GM18951 (cell line): ENCODE measurements around the gene PPP1R7.

Experiments used
- POLR2A ChIP-seq: IDR thresholded peaks from 4 replicates; pipeline ENCODE4 v1.6.1; 2011; ENCODE audit warnings: mild to moderate bottlenecking; ENCODE audit not compliant: insufficient read length, insufficient read depth; ENCODE audit errors: extremely low read depth
- in situ Hi-C: fragments of 300-500 bp; cut with MboI; formaldehyde crosslinking; loops from one replicate; pipeline ENCODE4 v1.12.0; 2022; ENCODE audit warnings: low sequenced_read_pairs, mixed read lengths, inconsistent platforms; ENCODE audit not compliant: unreplicated experiment

The PPP1R7 gene

DNA sequence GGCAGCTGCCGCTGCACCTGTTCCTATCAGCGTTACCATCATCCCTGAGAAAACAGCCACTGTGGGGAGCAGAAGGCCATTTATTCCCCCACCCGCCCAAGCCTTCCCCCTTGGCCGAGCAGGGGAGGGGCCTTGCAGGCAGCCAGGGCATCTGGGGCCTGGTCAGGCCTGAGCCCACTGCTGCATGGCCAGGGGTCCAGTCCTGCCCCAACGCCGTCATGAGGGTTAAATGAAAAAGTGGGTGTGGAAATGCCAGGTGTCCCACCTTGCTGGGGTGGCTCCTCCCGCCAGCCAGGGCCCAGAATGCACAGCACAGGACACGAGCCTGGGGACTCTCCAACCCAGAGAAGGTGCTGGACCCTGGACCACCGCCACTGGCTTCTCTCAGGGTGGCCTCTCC is 52.4 kb downstream of the PPP1R7 start:
- no peak for TF ChIP-seq POLR2A
- in situ Hi-C loops: no loop called here

DNA sequence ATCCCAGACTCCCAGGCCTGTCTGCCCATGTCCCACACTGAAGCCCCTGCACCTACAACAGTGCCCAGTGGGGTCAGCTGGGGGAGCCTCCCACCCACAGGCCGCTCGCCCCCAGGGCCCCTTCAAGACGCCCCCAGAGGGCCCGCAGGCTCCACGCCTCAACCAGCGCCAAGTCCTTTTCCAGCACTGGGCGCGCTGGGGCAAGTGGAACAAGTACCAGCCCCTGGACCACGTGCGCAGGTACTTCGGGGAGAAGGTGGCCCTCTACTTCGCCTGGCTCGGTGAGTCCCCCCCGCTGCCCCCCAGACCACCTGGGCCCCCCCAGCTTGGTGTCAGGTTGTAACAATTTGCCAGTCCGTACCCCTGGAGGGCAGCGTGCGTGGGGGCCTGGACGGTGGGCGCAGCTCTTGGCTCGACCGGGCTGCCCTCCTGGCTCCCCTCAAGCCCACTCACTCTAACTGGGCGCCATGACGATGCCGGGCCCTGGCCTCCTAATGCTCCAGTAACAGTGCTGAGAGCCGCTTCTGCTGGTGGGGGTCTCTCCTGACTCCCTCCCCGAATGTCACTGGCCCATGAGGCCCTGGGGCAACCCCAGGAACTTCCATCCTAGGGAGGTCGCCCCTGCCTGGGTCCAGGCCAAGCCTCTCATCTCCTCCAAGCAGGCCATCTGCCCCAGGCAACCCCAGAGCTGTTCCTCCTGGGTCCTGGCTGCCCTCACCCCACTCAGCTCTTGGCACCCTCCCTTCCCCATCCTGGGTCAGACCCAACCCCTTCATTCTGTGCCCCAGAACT is 53.1 kb downstream of the PPP1R7 start:
- in situ Hi-C loops: no loop called here
- TF ChIP-seq POLR2A: no peak

DNA sequence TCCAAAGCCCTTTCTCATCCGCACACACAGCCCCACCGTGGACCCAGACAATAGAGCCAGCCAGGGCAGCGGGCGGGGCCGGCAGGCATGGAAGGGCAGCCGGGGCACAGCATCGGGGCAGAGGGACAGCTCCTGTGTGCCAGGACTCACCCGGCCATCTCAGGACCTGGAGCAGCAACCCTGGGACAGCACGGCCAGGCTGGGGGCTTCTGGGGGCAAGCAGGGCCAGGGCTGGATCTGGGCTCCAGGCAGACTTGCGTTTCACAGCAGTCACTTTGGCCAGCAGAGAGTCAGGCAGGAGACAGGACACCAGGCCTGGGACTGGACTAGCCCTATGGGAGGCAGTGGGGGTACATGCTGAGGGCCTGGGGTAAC is 53.7 kb downstream of the PPP1R7 start:
- TF ChIP-seq POLR2A: no peak
- in situ Hi-C loops: no loop called here

DNA sequence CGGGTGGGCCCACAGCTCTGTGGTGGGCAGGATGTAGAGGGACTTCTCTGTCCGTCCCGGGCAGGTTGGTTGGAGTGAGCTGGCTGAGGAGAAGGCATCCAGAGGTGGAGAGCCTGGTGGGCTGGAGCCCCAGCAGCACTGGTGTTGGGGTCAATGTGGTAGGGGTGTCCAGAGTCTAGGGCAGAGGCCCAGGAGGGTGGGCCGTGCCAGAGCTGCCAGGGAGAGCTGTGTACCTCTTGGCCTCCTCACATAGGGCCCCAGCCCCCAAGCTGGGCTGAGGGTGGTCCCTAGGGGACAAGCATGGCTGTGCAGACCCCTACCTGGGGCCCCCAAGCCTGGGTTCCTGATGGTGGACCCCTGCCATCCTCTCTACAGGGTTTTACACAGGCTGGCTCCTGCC is 54.2 kb downstream of the PPP1R7 start:
- in situ Hi-C loops: no loop called here
- TF ChIP-seq POLR2A: no peak

DNA sequence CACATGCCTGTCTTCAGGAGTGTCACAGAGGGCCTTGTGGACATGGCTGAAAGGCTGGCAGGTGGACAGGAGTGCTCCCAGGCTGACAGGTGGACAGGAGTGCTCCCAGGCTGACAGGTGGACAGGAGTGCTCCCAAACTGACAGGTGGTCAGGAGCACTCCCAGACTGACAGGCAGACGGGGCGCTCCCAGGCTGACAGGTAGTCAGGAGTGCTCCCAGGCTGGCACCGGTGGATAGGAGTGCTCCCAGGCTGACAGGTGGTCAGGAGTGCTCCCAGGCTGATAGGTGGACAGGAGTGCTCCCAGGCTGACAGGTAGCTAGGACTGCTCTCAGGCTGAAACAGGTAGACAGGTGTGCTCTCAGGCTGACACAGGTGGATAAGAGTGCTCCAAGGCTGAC is 54.8 kb downstream of the PPP1R7 start:
- in situ Hi-C loops: no loop called here

DNA sequence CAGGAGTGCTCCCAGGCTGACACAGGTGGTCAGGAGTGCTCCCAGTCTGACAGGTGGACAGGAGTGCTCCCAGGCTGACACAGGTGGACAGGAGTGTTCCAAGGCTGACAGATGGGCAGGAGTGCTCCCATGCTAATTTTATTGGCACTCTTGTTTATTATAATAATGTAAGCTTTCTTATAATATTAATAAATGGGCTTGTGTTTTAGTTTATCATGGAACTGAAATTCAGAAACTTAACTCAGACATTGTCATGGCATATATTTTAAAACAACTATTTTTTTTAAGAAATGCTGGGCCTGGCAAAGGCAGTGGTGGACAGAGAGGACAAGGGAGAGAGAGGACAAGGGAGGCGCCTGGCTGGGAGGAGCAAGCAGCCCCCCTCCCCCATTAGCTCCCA is 56.9 kb downstream of the PPP1R7 start:
- TF ChIP-seq POLR2A: no peak
- in situ Hi-C loops: no loop called here

More for the DNA sequence above, 54.8 kb downstream of the PPP1R7 start:
- TF ChIP-seq POLR2A: no peak

DNA sequence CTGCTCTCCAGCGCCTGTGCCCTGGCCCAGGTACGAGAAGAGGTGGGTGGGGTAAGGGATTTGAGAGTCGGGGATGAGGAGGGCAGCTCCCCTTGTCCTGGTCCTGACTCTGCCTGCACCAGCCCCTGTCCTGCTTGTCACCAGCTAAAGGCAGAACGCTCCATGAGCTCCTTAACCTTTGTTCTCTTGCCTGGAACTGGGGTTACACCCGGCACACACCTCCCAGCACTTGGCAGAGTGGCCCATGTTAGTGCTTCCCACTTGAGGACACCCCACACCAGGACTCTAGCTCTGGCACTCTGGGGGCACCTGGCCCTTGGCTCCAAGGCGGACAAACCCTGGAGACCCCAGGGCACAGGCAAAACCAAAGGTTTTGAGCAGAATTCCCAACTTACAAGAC is 57.4 kb downstream of the PPP1R7 start:
- TF ChIP-seq POLR2A: no peak
- in situ Hi-C loops: no loop called here

DNA sequence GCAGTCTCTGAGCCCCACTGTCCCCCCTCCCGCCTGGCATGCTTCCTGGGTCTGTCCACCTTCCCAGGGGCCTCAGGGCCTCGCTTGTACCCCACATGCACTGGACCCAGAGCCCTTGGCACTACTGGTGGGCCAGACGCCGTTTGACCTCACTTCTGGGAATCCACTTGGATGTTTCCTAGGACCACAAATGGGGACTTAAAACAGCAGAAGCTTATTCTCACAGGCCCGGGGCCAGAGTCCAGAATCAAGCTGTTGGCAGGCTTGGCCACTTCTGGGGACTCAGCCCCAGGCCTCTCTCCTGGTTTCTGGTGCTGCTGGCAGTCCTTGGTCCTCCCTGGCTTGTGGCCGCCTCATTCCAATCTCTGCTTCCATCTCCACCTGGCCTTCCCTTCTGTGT is 57.8 kb downstream of the PPP1R7 start:
- in situ Hi-C loops: no loop called here
- no peak for TF ChIP-seq POLR2A

DNA sequence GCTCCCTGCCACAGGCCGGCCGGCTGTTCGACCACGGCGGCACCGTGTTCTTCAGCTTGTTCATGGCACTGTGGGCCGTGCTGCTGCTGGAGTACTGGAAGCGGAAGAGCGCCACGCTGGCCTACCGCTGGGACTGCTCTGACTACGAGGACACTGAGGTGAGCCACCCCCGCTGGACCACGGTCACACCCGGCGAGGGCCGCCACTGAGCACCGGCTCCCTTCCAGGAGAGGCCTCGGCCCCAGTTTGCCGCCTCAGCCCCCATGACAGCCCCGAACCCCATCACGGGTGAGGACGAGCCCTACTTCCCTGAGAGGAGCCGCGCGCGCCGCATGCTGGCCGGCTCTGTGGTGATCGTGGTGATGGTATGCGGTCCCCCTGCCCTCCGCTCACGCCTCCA is 59.0 kb downstream of the PPP1R7 start:
- in situ Hi-C loops: no loop called here
- TF ChIP-seq POLR2A: no peak

DNA sequence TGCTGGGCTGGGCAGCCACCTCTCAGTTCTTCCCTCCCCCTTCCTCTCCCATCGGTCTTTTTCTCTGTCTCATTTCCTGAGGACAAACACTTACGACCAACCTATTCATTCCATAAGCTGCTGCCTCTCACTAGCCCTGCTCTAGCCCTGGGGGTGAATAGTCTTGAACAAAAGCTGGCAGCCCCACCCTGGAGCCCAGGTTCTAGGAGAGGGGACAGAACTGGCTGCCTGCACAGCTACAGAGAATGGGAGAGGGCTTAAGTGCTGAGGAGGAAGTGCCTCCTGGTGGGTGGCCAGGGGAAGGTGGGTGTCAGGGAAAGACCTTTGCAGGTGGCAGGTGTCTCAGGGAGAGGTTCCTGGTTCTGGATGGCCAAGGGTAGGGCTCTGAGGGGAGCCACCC is 61.0 kb downstream of the PPP1R7 start:
- TF ChIP-seq POLR2A: no peak
- in situ Hi-C loops: no loop called here

DNA sequence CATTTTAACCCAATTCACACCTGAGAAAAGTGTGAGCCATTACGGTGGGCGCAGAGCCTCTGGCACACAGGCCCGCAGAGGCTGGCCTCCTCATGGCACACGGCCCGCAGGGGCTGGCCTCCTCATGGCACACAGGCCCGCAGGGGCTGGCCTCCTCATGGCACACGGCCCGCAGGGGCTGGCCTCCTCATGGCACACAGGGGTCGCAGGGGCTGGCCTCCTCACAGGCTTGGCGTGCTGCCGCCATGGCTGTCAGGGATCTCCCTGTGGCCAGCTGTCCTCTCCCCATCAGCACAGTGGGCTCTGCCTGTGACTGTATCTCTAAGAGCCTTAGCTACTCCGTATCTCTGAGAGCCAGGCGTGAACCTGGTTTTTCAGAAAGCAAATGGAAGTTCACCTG is 62.8 kb downstream of the PPP1R7 start:
- no peak for TF ChIP-seq POLR2A
- in situ Hi-C loops: no loop called here

DNA sequence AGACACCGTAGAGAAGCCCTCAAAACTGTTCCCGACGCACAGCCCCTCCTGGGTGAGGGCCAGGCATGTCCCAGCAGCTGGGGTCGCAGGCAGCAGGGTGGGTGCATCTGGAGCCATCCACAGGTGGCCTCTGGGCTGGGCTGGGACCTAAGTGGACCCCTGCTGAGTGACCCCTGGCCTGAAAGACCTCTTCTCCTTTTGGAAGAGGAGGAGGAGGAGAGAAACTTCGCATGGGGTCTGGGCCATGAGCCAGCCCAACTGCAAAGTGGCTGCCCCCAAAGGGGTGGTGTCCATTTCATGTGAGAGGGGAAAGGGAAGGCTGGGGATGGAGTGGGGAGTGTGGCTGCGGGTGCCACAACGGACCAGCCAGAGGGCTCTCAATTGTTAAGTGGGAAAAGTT is 63.3 kb downstream of the PPP1R7 start:
- in situ Hi-C loops: no loop called here
- no peak for TF ChIP-seq POLR2A

DNA sequence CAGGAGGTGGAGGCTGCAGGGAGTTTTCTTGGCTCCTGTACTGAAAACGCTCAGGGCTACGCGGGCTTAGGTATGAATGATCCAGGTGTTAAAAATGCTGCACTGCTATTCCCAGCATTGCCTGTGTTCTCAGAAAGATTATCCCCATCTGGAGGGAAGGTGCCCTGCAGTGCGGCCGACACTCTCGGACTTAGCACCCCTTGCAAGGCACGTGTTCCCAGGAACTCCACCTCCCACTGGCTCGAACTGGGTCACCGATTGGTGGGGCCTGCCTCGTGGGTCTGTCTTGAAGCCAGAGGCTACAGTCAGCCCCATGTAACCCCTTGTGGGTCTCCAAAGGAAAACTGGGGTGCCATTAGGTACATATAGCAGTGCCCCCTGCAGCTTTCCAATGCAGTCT is 63.9 kb downstream of the PPP1R7 start:
- TF ChIP-seq POLR2A: no peak
- in situ Hi-C loops: no loop called here

DNA sequence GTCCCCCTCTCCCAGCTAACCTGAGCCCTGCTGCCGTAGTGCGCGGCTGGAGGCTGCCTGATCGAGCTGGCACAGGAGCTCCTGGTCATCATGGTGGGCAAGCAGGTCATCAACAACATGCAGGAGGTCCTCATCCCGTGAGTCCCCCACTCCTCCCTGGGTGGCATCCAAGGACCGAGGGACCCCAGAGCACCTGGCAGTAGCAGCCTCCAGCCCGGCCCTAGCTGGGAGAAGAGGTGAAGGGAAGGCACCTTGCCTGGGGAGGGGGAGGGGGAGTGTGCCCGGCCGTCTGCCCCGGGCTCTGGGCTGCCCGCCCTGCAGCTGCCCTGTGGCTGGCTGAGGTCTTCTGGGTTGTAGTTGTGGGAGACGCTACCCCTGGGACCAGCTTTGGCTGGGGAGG is 64.5 kb downstream of the PPP1R7 start:
- in situ Hi-C loops: no loop called here
- TF ChIP-seq POLR2A: no peak

DNA sequence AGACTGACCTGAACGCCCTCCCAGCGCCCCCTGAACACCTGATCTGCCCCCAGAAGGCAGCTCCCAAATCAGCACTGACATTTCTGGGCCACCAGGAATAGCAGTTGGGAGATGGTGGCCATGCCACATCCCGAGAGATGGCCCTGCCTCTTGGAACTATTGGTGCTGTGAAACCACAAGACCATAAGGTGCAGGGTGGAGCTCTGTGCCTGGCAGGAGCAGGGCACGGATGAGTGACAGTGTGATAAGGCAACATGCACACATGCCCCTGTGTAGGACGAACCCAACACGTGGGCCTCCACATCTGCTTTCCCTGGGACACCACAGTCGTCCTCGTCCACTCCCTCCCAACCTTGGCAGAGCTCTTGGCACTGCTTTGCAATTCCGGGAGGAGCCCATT is 65.2 kb downstream of the PPP1R7 start:
- in situ Hi-C loops: no loop called here
- TF ChIP-seq POLR2A: no peak

DNA sequence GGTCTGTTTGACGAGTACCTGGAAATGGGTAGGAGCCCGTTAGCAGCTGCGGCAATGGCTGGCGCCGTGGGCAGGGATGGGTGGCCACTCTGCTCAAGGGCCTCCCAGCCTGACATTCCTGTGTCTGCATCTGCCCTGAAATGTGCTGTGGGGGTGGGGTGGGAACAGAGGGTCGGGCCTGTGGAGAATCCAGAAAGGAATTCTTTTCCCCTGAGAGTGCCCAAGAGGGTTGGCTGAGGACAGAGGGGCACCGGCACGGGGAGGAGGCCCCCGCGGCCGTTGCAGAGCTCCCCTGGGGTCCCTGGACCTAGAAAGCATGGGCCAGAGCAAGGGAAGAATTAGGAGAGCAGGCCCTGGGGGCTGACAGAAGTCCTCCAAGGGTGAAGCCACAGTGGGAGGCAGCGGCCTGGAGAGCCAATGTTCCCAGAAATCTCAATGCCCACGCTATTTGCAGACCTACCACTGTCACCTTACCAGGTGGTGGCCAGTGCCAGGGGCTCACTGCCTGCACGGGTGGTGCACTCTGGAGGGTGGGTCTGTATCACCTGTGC is 66.0 kb downstream of the PPP1R7 start:
- in situ Hi-C loops: no loop called here
- no peak for TF ChIP-seq POLR2A
